ENCODE measurements around the gene PPARD.

DNA sequence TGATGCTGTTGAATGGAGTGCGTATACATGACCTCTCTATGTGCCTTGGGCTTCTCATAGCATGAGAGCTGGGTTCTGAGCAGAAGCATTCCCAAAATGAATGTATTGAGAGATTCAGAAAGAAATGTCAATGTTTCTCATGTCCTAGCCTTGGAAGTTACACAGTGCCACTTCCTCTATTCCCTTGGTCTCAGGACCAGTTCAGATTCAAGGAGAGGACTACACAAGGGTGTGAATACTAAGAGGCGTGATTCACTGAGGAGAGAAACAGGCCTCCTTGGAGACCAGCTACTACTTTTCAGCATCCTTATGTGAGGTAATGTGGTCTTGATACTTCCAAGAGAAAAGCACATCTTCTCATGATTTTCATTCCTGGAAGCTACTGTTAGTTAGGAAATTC is 10.4 kb downstream of the PPARD start:
- no peak for TF ChIP-seq EZH2 (IDR thresholded peaks at IDR 0.05; ENCODE audit: borderline replicate concordance, low read depth, low read length, poor library complexity, severe bottlenecking)
- TF ChIP-seq, protein P1, sequence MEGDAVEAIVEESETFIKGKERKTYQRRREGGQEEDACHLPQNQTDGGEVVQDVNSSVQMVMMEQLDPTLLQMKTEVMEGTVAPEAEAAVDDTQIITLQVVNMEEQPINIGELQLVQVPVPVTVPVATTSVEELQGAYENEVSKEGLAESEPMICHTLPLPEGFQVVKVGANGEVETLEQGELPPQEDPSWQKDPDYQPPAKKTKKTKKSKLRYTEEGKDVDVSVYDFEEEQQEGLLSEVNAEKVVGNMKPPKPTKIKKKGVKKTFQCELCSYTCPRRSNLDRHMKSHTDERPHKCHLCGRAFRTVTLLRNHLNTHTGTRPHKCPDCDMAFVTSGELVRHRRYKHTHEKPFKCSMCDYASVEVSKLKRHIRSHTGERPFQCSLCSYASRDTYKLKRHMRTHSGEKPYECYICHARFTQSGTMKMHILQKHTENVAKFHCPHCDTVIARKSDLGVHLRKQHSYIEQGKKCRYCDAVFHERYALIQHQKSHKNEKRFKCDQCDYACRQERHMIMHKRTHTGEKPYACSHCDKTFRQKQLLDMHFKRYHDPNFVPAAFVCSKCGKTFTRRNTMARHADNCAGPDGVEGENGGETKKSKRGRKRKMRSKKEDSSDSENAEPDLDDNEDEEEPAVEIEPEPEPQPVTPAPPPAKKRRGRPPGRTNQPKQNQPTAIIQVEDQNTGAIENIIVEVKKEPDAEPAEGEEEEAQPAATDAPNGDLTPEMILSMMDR (conservative IDR thresholded peaks at IDR 0.05; ENCODE audit: low read depth, low read length) = no peak

Measured in A673 (cell line).